HG02938 (cell line): ENCODE results near the gene MTOR.
"Not testable (repeated sequence)": the region's sequence is repeated elsewhere in the genome, so short reads cannot be mapped to it uniquely, and the experiment has no call there.

Source experiments
- ATAC-seq: cut with Tn5 transposase; IDR thresholded peaks from one replicate; pipeline ENCODE4 v1.9.1; 2021; ENCODE audit warnings: mild to moderate bottlenecking, moderate library complexity; ENCODE audit not compliant: unreplicated experiment

The MTOR gene

GRCh38 chr1:11280719-11281376 is 18.5 kb upstream of the MTOR start:
- no peak for ATAC-seq

DNA sequence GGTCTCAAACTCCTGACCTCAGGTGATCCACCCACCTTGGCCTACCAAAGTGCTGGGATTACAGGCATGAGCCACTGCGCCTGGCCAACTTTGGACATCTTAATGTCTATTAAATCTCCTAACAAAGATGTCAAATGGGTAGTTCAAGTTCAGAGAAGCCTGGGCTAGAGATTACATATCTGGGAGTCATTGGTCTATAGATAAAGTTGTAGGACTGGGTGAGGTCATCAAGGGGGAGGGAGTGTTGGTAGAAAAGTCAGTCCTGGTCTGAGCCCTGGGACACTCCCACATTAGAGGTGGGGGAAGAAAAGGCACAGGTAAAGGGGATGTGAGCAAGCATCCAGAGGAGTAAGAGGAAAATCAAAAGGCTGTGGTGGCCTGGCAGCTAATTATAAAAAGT is 17.3 kb upstream of the MTOR start:
- ATAC-seq, result no peak

DNA sequence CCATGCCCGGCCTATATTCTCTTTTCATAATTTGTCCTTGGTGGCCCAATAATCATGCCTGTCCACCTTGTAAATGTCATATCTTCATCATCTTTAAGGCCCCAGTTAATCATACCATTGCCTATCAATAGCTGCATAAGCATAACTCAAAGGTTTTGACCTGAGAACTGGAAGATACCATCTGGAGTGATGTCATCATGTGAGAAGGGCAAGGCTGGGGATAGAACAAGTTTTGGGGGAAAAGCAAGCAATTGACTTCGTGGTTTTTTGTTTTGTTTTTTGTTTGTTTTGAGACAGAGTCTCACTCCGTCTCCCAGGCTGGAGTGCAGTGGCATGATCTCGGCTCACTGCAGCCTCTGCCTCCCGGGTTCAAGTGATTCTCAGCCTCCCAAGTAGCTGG is 16.8 kb upstream of the MTOR start:
- no peak for ATAC-seq

- ATAC-seq, result peak; percentile 38
These were observed 11.4 kb upstream of the MTOR start for GRCh38 chr1:11273595-11274234.

- ATAC-seq, result peak; percentile 74
These were observed 10.7 kb upstream of the MTOR start, which contains the start of gene UBIAD1 for GRCh38 chr1:11272832-11273594. Gene UBIAD1, plus strand, starts transcription at chr1:11273198. Its CDS starts 334 bp downstream, at chr1:11273532.

DNA sequence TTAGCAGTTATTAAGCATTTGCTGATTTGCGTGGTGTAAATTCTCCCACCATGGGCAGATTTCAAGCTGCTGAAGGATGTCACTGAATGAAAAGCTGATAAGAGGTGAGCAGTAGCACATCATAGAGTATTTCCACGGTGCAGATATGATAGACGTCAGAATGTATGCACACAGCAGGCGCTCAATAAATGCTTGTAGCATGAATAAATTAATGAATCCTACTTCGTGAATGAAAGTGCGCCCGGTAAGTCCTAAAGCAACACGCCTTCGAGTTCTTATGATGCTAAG is 10.1 kb upstream of the MTOR start:
- ATAC-seq, result no peak

DNA sequence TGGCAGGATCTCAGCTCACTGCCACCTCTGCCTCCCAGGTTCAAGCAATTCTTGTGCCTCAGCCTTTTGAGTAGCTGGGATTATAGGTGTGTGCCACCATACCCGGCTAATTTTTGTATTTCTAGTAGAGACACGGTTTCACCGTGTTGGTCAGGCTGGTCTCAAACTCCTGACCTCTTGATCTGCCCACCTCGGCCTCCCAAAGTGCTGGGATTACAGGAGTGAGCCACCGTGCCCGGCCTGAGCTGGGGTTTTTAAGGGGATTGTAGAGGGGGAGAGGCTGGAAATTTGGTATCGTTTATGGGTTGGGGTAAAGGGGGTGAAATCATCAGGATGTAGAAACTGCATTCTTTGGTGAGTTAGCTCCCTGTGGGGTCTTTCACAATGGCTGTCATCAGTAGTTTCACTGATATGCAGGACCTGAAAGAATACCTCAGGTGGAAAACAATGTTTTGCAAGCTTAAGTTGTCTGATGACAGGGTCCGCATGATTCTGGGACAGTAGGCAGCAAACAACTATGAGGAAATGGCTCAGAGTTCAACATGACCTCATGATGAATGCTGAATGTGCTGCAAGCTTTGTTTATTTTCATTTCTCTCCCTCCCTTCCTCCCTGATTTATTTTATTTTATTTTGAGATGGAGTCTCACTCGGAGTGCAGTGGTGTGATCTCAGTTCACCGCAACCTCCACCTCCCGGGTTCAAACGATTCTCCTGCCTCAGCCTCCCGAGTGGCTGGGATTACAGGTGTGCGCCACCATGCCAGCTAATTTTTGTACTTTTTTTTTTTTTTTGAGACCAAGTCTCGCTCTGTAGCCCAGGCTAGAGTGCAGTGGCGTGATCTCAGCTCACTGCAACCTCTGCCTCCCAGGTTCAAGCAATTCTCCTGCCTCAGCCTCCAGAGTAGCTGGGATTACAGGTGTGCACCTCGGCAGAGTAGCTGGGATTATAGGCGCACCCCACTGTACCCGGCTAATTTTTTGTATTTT is 5.3 kb upstream of the MTOR start:
- ATAC-seq, result not testable (repeated sequence)

DNA sequence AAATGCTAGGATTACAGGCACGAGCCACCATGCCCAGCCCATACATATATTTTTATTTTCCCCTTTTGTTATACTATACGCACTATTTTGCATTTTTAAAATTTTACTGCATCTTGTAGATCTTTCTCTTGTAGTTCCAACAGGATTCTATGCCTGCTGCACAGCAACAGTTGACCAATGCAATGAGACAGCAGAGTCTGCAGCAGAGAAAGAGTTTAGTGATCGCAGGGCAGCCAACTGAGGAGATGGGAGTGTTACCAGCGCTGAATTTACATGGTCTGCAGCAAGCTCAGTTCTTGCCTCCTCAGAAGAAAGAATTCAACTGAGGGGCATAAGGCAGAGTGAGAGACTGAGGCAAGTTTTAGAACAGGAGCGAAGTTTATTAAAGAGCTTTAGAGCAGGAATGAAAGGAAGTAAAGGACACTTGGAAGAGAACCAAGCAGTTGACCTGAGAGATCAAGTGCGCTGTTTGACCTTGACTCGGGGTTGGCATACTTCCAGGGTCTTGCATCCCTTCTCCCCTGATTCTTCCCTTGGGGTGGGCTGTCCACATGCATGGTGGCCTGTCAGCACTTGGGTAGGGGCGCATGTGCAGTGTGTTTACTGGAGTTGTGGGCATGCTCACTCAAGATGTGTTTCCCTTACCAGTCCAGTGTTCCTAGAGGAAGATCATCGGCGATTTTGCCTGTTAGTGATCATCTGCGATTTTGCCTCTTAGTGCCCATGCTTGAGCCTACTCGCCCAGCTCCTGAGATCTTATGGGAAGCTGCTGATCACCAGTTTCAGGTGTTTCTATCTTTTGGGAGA is 4.1 kb upstream of the MTOR start:
- no peak for ATAC-seq

DNA sequence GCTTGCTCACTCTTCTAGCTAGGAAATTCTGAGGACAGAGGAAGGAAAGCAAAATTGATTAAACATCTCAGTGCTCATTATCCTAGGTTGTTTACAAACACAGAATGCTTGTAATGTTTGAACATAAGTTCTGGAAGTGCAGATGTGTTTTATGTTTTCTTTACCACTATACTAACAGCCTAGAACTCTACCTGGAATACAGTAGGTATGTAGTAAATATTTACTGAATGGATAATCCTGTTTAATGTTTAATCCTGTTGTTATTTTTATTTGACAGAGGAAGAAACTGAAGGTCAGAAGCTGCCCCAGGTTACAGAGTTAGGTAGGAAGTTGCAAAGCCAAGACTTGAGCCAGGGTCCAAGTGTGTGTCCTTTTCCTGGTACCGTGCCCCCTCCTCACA is 6.1 kb downstream of the MTOR start:
- no peak for ATAC-seq

- ATAC-seq, result no peak
These were observed 9.1 kb downstream of the MTOR start for GRCh38 chr1:11253226-11253625.

DNA sequence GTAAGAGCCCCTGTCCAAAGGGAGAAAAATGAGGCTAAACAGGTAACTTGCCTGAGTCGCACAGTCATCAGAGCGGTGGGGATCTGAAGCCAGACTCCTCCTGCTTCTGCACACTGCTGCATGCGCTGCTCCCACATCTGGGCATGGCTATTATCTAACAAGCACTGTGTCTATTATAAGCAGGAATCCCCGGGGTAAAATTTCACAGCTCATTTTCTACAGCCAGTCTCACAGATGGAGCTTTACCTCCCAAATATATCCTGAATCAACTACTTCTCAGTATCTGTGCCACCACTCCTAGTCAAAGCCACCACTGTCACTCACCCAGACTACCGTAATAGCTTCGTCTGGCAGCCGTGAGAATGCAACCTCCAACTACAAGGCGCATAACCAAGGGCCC is 9.8 kb downstream of the MTOR start:
- no peak for ATAC-seq

DNA sequence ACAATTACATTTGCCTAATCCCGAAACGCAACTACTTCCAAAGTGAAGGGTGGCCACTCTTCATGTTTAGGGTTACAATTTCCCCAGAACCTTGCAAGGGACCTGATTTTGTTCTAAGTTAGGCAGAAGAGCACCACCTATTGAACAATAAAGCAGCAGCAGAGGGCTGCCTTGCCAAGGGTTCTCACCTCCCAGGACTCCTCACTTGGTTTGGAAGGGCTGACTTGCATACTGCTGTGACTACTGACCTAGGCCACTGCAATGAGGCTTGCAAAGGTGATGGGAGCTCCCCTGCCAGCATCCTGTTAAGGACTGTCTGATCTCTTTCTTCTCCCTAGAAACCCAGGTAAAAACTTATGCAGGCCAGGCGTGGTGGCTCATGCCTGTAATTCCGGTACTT is 14.2 kb downstream of the MTOR start:
- ATAC-seq, result no peak

DNA sequence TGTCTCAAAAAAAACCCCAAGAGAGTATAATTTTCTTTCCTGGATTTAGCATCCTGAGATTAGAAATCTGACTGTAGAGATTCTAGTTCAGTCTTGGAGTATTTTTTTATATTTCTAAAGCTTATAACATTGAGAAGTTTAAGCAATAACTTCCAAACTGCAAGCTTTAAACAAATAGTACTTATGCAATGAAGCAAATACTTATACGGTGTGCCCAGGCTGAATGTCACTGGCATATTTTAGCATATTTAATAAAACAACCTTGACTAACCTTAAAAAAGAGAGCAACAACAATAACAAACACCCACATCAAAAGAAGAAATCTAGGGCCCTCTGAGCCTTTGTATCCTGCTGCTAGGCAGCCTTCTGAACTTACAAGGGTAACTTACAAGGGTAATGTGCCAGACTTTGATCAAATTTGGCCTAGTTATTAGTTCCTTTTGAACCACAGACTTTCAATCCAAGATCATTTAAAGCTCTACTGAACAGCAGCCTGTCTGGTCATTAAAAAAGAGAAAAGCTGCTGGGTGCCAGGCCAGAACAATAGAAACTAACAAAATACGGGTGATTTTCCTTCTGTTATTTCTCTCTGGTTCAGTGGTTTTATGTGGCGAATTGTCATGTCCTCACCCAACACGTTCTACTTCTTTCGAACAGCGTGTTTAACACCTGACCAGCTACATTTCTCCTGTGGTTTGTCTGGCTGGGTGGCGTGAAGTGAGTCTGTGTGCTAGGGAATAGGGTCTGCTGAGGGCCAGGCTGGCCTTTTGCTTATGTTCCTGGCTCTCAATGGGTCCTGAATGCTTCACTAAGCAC is 16.2 kb downstream of the MTOR start:
- ATAC-seq, result no peak

- ATAC-seq, result no peak
These were observed 17.1 kb downstream of the MTOR start for GRCh38 chr1:11245248-11245647.

DNA sequence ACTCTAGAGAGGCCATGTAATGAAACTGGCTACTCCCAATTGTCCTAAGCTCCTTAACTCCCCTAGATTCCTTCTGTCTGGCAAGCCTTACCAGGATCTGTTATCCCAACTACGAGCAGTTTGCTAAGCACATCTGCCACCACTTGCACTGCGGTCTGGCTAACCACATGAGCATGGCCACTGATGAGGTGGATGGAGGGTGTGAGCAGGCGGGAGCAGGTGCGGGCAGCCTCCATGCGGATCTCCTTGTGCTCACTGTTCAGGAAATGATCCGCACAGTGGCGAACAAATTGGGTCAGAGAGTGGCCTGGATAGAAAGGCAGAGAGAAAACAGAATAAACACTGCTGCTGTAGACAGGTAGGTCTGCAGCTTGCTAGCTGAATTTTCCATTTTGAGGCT is 24.0 kb downstream of the MTOR start:
- ATAC-seq, result no peak

DNA sequence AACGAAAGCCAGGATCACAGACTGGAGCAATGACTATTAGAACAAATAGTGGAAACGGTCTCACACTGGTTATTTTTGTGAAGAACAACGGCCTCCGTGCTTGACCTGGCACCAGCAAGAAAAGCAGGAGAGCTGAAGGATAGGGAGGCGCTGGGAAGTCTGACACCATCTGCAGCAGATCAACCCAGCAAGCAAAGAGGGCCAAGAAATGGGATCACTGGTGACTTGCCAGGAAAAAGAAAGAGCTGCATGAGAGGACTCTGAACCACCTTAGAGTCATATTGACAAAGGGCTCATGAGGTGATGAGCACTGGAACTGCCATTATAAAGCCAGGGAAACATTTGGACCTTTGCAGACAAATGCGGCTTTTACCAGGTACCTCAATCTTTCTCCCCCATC is 25.0 kb downstream of the MTOR start:
- no peak for ATAC-seq

DNA sequence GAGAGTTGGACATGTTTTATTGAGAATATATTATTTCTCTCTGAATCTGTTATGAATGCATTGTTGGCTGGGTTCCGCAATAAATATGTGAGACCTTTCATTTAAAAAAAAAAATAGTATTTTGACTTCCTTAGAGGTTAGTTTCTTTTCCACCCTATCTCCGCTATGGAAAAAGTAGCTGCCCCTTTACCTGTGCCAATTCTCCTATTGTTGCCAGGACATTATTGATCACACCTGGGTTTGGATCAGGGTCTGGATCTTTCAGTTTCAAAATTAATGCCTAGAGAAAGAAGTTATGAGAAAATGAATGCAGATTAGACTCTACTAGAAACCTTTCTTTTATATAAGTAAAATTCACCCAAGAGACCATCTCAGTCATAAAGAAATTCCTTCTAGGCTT is 29.1 kb downstream of the MTOR start:
- ATAC-seq, result no peak

- ATAC-seq, result no peak
These were observed 33.1 kb downstream of the MTOR start for GRCh38 chr1:11229203-11229602.
